ENCODE data around the gene ZNF587B. TPM values are rescaled to one million over a fixed set of nuclear protein-coding genes. Genes with fewer than 3 reads are reported as not detected.

The ZNF587B gene
- total RNA-seq: 15.7 and 25.2 TPM in 2 replicates

GRCh38 chr19:57830071-57830602 is at the start of gene ZNF587B:
ZNF587B (plus strand) TSS chr19:57830299; CDS start chr19:57830529, 230 bp downstream.

GRCh38 chr19:57814505-57815246 is 15.4 kb upstream of the ZNF587B start, which contains the start of gene ZNF552:
ZNF552 (minus strand) TSS chr19:57814913; CDS start chr19:57814743, 170 bp downstream.

GRCh38 chr19:57849666-57850473 is 19.8 kb downstream of the ZNF587B start, which contains the start of gene ZNF587:
ZNF587 (plus strand) TSS chr19:57849859; CDS start chr19:57850039, 180 bp downstream.

GRCh38 chr19:57888560-57889231 is 58.6 kb downstream of the ZNF587B start, which contains the start of gene ZNF814:
ZNF814 (minus strand) TSS chr19:57889037; CDS start chr19:57888802, 235 bp downstream.

Other genes with a start within 250 kb of the ZNF587B start
- 7.0 and 8.1 TPM in 2 replicates for gene ZIK1, start 246.2 kb upstream of the ZNF587B start, total RNA-seq
- gene ZNF530, start 230.4 kb upstream of the ZNF587B start, total RNA-seq: 2.0 and 4.2 TPM in 2 replicates
- gene ZNF134, start 216.1 kb upstream of the ZNF587B start, total RNA-seq: 21.5 and 28.4 TPM in 2 replicates
- gene ZNF211, start 197.1 kb upstream of the ZNF587B start, total RNA-seq: 12.4 and 12.7 TPM in 2 replicates
- gene ZSCAN4, start 161.4 kb upstream of the ZNF587B start, total RNA-seq: not detected in 2 replicates
- gene ZNF551, start 148.3 kb upstream of the ZNF587B start, total RNA-seq: 6.0 and 8.9 TPM in 2 replicates
- 4.9 and 5.3 TPM in 2 replicates for gene ZNF154, start 121.1 kb upstream of the ZNF587B start, total RNA-seq
- gene ZNF671, start 102.7 kb upstream of the ZNF587B start, total RNA-seq: 13.9 and 15.3 TPM in 2 replicates
- gene ZNF776, start 83.5 kb upstream of the ZNF587B start, total RNA-seq: 12.4 and 16.0 TPM in 2 replicates
- gene ZNF586, start 60.6 kb upstream of the ZNF587B start, total RNA-seq: 17.5 and 20.1 TPM in 2 replicates
- 2.8 and 6.8 TPM in 2 replicates for gene ZNF552, start 15.4 kb upstream of the ZNF587B start, total RNA-seq
- 22.3 and 35.3 TPM in 2 replicates for gene ZNF587, start 19.6 kb downstream of the ZNF587B start, total RNA-seq
- 6.1 and 10.3 TPM in 2 replicates for gene ZNF814, start 58.7 kb downstream of the ZNF587B start, total RNA-seq
- gene ZNF417, start 86.3 kb downstream of the ZNF587B start, total RNA-seq: 23.4 and 25.1 TPM in 2 replicates
- 9.4 and 10.3 TPM in 2 replicates for gene ZNF418, start 105.1 kb downstream of the ZNF587B start, total RNA-seq
- 3.3 and 6.1 TPM in 2 replicates for gene ZNF256, start 117.4 kb downstream of the ZNF587B start, total RNA-seq
- 0.17 TPM in 1 of 2 replicates, not detected in the other for gene C19orf18, start 144.2 kb downstream of the ZNF587B start, total RNA-seq
- gene ZNF606, start 172.5 kb downstream of the ZNF587B start, total RNA-seq: 26.1 and 31.6 TPM in 2 replicates
- 0.83 TPM in 1 of 2 replicates, not detected in the other for gene ZSCAN1, start 203.7 kb downstream of the ZNF587B start, total RNA-seq
- gene ZNF135, start 229.0 kb downstream of the ZNF587B start, total RNA-seq: 6.1 and 8.3 TPM in 2 replicates

Data from smooth muscle cell of trachea (primary cell).